Measurements from ENCODE around the gene TMEM87A. TPM values are rescaled to one million over a fixed set of nuclear protein-coding genes. Genes with fewer than 3 reads are reported as not detected.
A peak's percentile ranks its signal among the peaks of the same experiment; 100 is the strongest.
"Not testable (repeated sequence)": the region's sequence is repeated elsewhere in the genome, so short reads cannot be mapped to it uniquely, and the experiment has no call there.

Gene TMEM87A
- total and polyA plus RNA-seq, 5 donors = 13.6 to 33.6 (median 22.5) TPM

DNA sequence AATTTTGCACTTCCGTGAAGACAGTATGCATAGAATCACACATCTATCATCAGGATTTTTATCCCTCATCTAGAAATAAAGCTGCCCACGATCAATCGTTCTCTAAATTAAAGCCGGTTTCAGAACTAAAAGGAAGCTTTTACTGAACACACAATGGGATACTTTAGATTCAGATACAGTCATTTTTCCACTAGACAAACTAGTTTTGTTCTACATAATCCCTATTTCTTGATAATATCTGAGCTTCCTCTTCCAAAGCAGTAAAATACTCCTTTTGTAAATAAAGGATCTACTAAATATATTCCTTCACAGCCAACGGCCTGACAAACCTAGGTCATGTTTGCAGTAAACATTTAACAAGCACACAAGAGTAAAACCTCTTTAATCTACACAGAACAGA, 2.2 kb downstream of the TMEM87A start:
- no peak for DNase-seq
- Histone ChIP-seq H3K4me3 (ENCODE audit: low read length) (peak overlapping the region; percentile 3), H3K9me3 (ENCODE audit: control insufficient read depth, low read length) (no peaks in the 10 kb centered on the region), H3K27ac (ENCODE audit: low read length) (no peak overlapping the region), H3K27me3 (ENCODE audit: control insufficient read depth, insufficient read depth) (no peaks in the 10 kb centered on the region), H3K4me1 (ENCODE audit: control insufficient read depth, insufficient read depth, low read length) (no peaks in the 10 kb centered on the region)
- WGBS = 65% methylated on average over 5 of the region's 5 CpGs
- intact Hi-C loops (cut with DNase I) = no loop called here
- ATAC-seq = no peak

DNA sequence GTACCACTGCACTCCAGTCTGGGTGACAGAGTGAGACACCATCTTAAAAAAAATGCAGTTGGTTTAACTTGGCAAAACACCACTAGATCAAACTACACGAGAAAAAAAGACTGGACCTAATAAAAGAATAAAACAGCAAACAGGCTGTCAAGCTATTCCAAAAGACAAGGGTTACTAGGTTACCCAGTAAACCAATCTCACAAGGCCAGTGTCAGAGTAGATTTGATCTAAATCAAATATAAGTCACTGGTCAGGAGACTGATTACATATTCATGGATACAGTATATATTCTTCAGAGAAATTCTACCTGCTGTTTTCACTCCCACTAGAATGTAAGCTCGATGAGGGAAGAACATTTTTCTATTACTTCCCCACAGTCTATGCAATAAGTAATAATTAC, 2.7 kb downstream of the TMEM87A start:
- no peak overlapping the region for H3K27ac ChIP-seq (ENCODE audit: low read length)
- H3K27me3 ChIP-seq (ENCODE audit: control insufficient read depth, insufficient read depth) = no peaks in the 10 kb centered on the region
- no peak overlapping the region for H3K4me3 ChIP-seq (ENCODE audit: low read length)
- WGBS = 47% methylated on average over 2 of the region's 2 CpGs
- H3K9me3 ChIP-seq (ENCODE audit: control insufficient read depth, low read length) = no peaks in the 10 kb centered on the region
- ATAC-seq (no peak), DNase-seq (no peak)
- no peaks in the 10 kb centered on the region for H3K4me1 ChIP-seq (ENCODE audit: control insufficient read depth, insufficient read depth, low read length)
- intact Hi-C loops (cut with DNase I) = no loop called here

DNA sequence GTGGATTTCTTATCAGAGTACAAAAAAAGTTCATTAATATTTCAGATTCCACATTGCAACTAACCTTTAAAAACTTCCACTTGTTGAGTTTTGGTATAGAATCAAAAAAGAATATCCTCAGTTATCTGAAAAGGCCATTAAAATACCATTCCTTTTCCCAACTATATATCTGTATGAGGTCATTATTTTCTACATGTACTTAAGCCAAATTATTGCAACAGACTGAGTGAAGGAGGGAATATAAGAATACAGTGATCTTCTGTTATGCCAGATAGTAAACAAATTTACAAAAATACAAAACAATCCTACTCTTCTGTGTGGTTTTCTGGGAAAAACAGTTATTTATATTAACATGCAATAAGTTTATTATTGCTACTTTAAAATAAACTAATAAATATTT, 5.9 kb downstream of the TMEM87A start:
- Histone ChIP-seq H3K4me3 (ENCODE audit: low read length) (no peak overlapping the region), H3K4me1 (ENCODE audit: control insufficient read depth, insufficient read depth, low read length) (no peaks in the 10 kb centered on the region), H3K9me3 (ENCODE audit: control insufficient read depth, low read length) (no peaks in the 10 kb centered on the region), H3K27ac (ENCODE audit: low read length) (no peak overlapping the region), H3K27me3 (ENCODE audit: control insufficient read depth, insufficient read depth) (no peaks in the 10 kb centered on the region)
- no peak for DNase-seq
- intact Hi-C loops (cut with DNase I) = no loop called here
- no peak for ATAC-seq

DNA sequence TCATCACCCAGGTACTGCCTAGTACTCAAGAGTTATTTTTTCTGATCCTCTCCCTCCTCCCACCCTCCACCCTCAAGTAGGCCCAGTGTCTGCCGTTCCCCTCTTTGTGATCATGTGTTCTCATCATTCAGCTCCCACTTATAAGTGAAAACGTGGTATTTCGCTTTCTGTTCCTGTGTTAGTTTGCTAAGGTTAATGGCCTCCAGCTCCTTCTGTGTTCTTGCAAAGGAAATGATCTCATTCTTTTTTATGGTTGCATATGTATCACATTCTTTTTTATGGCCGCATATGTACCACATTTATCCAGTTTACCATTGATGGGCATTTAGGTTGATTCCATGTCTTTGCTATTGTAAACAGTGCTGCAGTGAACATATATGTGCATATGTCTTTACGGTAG, 8.4 kb downstream of the TMEM87A start:
- DNase-seq (no peak), ATAC-seq (no peak)
- WGBS = 88% methylated on average over 5 of the region's 5 CpGs
- Histone ChIP-seq H3K27ac (ENCODE audit: low read length) (no peak overlapping the region), H3K4me3 (ENCODE audit: low read length) (no peak overlapping the region), H3K9me3 (ENCODE audit: control insufficient read depth, low read length) (no peaks in the 10 kb centered on the region), H3K4me1 (ENCODE audit: control insufficient read depth, insufficient read depth, low read length) (no peaks in the 10 kb centered on the region), H3K27me3 (ENCODE audit: control insufficient read depth, insufficient read depth) (no peaks in the 10 kb centered on the region)
- intact Hi-C loops (cut with DNase I) = no loop called here

DNA sequence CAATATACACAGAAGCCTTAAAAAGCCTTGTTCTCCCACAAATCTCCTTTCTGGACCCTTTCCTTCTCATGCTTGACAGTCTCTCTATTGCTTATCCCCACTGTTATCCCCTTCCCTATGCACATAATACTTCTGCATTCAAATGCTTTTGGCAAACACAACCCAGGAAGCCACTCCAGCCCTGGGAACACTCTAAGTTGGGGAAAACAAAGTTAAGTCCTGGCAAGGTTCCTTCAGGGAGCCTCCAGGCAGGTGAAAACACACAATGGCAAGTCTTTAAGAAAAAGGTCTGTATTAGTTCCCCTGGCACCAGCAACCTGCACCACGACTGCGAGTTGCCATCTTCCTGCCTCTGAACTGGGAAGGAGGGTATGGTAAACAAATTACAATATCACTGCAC, 19.9 kb downstream of the TMEM87A start:
- intact Hi-C loops (cut with DNase I) = no loop called here
- no peak overlapping the region for H3K27ac ChIP-seq (ENCODE audit: low read length)
- no peaks in the 10 kb centered on the region for H3K4me1 ChIP-seq (ENCODE audit: control insufficient read depth, insufficient read depth, low read length)
- WGBS = 94% methylated on average over 2 of the region's 2 CpGs
- no peak overlapping the region for H3K4me3 ChIP-seq (ENCODE audit: low read length)
- ATAC-seq = no peak
- DNase-seq = no peak
- no peaks in the 10 kb centered on the region for H3K27me3 ChIP-seq (ENCODE audit: control insufficient read depth, insufficient read depth)
- no peaks in the 10 kb centered on the region for H3K9me3 ChIP-seq (ENCODE audit: control insufficient read depth, low read length)

DNA sequence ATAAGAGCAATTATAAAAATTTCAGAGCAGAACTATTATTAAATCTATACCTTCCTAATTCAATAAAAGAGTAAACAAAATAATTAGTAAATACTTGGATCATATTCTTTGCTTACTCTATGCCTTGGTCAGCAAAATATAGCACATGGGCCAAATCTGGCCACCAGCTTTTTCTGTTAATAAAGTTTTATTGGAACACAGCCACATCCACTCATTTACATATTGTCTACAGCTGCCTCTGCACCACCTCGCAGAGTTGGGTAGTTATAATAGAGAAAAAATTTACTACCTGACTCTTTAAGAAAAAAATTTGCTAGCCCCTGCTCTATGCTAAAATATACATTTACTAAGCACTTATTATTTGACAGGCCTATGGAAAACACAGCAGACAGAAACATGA, 32.4 kb downstream of the TMEM87A start:
- WGBS = 98% methylated on average over 1 of the region's 1 CpG

DNA sequence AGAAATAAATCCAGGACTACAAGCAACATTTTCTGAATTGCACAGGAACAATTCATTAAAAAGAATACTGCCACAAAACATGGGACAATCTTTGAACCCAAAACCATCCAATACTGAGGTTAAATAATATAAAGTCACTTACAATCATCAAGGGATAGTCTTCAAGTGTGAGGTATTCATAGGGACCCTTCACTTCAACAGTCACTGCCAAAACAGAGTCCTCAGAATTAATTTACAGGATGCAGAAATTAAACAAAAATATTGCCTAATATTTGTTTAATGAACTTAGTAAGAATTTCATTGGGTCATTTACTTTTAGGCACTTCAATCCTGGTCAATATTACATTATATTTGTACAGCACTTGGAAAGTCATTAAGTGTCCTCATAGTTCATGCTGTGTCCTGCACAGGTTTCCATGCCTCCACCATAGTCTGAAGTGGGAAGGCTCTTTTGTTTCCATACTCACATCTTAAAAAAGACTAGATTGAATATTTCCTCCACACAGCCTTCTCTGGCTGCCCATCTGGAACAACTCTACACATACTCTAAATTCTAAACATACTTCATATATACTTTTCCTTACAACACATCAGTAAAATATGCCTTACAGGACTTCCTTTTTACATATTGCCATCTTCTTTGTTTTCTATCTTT, 33.6 kb downstream of the TMEM87A start:
- H3K27ac ChIP-seq (ENCODE audit: low read length) = no peak overlapping the region
- intact Hi-C loops (cut with DNase I) = no loop called here
- no peaks in the 10 kb centered on the region for H3K9me3 ChIP-seq (ENCODE audit: control insufficient read depth, low read length)
- H3K4me1 ChIP-seq (ENCODE audit: control insufficient read depth, insufficient read depth, low read length) = no peaks in the 10 kb centered on the region
- DNase-seq (no peak), ATAC-seq (no peak)
- H3K4me3 ChIP-seq (ENCODE audit: low read length) = no peak overlapping the region
- H3K27me3 ChIP-seq (ENCODE audit: control insufficient read depth, insufficient read depth) = no peaks in the 10 kb centered on the region

More for the DNA sequence above, 32.4 kb downstream of the TMEM87A start:
- H3K9me3 ChIP-seq (ENCODE audit: control insufficient read depth, low read length) = no peaks in the 10 kb centered on the region
- no peak overlapping the region for H3K4me3 ChIP-seq (ENCODE audit: low read length)
- DNase-seq (no peak), ATAC-seq (no peak)
- no peak overlapping the region for H3K27ac ChIP-seq (ENCODE audit: low read length)
- H3K4me1 ChIP-seq (ENCODE audit: control insufficient read depth, insufficient read depth, low read length) = no peaks in the 10 kb centered on the region
- H3K27me3 ChIP-seq (ENCODE audit: control insufficient read depth, insufficient read depth) = no peaks in the 10 kb centered on the region
- intact Hi-C loops (cut with DNase I) = no loop called here

DNA sequence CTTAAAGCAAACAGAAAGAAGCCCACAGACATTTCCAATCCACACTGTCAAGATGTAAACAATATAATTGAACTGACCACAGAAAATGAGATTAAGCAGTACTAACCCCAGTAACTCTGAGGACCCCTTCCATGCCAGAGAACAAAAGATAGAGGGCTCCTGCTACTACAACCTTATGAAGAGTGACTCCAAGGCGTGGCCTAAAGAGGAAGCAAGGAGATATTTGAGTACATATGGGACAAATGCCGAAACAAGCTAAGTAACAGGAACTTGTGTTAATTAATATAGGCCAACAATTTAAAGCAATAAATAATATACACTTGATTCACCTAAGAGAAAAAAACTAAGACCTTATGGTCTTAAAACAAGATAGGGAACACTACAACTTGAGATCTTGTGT, 40.1 kb downstream of the TMEM87A start:
- no peak for DNase-seq
- no peaks in the 10 kb centered on the region for H3K27me3 ChIP-seq (ENCODE audit: control insufficient read depth, insufficient read depth)
- H3K4me3 ChIP-seq (ENCODE audit: low read length) = no peak overlapping the region
- no peaks in the 10 kb centered on the region for H3K4me1 ChIP-seq (ENCODE audit: control insufficient read depth, insufficient read depth, low read length)
- intact Hi-C loops (cut with DNase I) = no loop called here
- H3K9me3 ChIP-seq (ENCODE audit: control insufficient read depth, low read length) = no peaks in the 10 kb centered on the region
- no peak overlapping the region for H3K27ac ChIP-seq (ENCODE audit: low read length)
- 86% methylated on average over 2 of the region's 2 CpGs for WGBS
- no peak for ATAC-seq

DNA sequence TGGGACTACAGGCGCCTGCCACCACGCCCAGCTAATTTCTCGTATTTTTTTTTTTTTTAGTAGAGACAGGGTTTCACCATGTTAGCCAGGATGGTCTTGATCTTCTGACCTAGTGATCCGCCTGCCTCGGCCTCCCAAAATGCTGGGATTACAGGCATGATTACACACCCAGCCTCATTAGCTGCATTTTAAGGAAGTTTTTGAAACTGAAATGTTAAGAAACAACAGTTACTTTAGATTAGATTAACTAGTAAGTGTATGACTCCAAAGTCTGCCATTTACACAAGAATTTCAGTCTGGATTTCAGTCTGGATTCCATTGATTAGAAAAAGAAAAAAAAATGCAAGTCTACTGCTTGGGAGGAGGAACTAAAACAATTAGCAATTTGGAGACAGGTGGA, 40.6 kb downstream of the TMEM87A start:
- whole genome bisulfite sequencing = 77% methylated on average over 5 of the region's 5 CpGs
- no peak overlapping the region for H3K4me3 ChIP-seq (ENCODE audit: low read length)
- no peak for DNase-seq
- no peak overlapping the region for H3K27ac ChIP-seq (ENCODE audit: low read length)
- ATAC-seq = no peak
- no peaks in the 10 kb centered on the region for H3K9me3 ChIP-seq (ENCODE audit: control insufficient read depth, low read length)
- H3K4me1 ChIP-seq (ENCODE audit: control insufficient read depth, insufficient read depth, low read length) = no peaks in the 10 kb centered on the region
- intact Hi-C loops (cut with DNase I) = no loop called here
- no peaks in the 10 kb centered on the region for H3K27me3 ChIP-seq (ENCODE audit: control insufficient read depth, insufficient read depth)

DNA sequence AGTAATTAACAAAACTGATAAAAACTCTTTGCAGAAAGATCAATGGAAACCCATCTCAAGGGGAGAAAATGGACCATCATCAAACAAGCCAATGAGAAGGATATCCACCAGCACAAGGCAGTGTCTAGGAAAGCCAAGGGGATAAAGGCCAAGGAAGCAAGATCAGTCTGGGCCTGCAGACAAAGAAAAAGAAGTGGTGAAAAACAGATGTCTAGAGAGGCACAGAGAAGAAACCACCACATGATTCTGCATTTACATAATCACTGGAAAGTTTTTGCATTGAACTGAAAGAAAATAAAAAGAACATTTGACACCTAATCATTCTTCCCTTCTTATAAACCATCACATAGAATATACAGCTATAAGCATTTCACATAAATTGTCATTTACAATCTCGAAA, 42.1 kb downstream of the TMEM87A start:
- intact Hi-C loops (cut with DNase I) = no loop called here
- no peaks in the 10 kb centered on the region for H3K9me3 ChIP-seq (ENCODE audit: control insufficient read depth, low read length)
- H3K4me1 ChIP-seq (ENCODE audit: control insufficient read depth, insufficient read depth, low read length) = no peaks in the 10 kb centered on the region
- 94% methylated on average over 1 of the region's 1 CpG for WGBS
- no peaks in the 10 kb centered on the region for H3K27me3 ChIP-seq (ENCODE audit: control insufficient read depth, insufficient read depth)
- ATAC-seq = no peak
- no peak overlapping the region for H3K4me3 ChIP-seq (ENCODE audit: low read length)
- no peak overlapping the region for H3K27ac ChIP-seq (ENCODE audit: low read length)
- no peak for DNase-seq

DNA sequence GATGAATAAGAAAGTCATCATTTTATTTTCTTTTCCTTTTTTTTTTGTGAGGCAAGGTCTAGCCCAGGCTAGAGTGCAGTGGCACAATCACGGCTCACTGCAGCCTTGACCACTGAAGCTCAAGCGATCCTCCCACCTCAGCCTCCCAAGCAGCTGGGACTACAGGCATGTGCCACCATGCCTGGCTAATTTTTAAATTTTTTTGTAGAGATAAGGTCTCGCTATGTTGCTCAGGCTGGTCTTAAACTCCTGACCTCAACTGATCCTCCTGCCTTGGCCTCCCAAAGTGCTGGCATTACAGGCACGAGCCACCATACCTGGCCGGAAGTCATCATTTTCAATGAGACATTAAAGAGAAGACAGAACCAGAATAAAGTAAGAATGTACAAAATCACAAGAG, 44.3 kb downstream of the TMEM87A start:
- H3K27ac ChIP-seq (ENCODE audit: low read length); H3K4me3 ChIP-seq (ENCODE audit: low read length); H3K4me1 ChIP-seq (ENCODE audit: control insufficient read depth, insufficient read depth, low read length); H3K9me3 ChIP-seq (ENCODE audit: control insufficient read depth, low read length); ATAC-seq; DNase-seq; intact Hi-C loops (cut with DNase I); H3K27me3 ChIP-seq (ENCODE audit: control insufficient read depth, insufficient read depth): not testable (repeated sequence)
- WGBS = 90% methylated on average over 5 of the region's 5 CpGs

DNA sequence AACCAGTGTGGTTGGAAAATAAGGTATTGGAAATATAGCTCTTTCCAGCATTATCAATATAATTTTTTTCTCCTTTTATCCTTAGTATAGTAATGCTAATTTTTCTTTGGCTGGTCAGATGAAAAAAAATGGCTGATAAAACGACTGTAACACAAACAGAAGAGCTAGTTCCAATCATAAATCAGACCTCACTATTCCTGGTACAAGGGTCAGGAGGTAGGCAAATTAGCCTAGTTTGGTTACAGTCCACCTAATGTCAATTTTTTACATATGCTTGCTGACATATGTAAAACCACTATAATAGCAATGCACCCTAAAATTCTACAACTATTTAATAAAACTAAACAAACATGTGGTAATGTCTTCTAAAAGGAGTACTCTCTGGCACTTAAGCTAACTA, 45.2 kb downstream of the TMEM87A start:
- no peaks in the 10 kb centered on the region for H3K9me3 ChIP-seq (ENCODE audit: control insufficient read depth, low read length)
- no peaks in the 10 kb centered on the region for H3K27me3 ChIP-seq (ENCODE audit: control insufficient read depth, insufficient read depth)
- H3K27ac ChIP-seq (ENCODE audit: low read length) = no peak overlapping the region
- no peak overlapping the region for H3K4me3 ChIP-seq (ENCODE audit: low read length)
- intact Hi-C loops (cut with DNase I) = no loop called here
- no peak for DNase-seq
- WGBS = 60% methylated on average over 1 of the region's 1 CpG
- no peak for ATAC-seq
- no peaks in the 10 kb centered on the region for H3K4me1 ChIP-seq (ENCODE audit: control insufficient read depth, insufficient read depth, low read length)

Measured in right cardiac atrium (tissue), 5 donors.